M059J (cell line): Measurements from ENCODE around the gene CBARP. TPM values are rescaled to one million over a fixed set of nuclear protein-coding genes. Genes with fewer than 3 reads are reported as not detected.
"Not testable (repeated sequence)": the region's sequence is repeated elsewhere in the genome, so short reads cannot be mapped to it uniquely, and the experiment has no call there.

Source experiments
- DNase-seq: peaks from one replicate; pipeline ENCODE4 v3.0.0-alpha.2; 2012; ENCODE audit warnings: low read depth
- total RNA-seq: library from RNA; depleted of rRNA; stranded (reverse); fragments of >200 nt; shearing (Covaris generic); gene quantifications from 2 replicates; pipeline ENCODE4 v1.2.3, GENCODE V29; 2014; rRNA removed

CBARP gene
- total RNA-seq, 1 experiment from 2014 or later, result 4.4 TPM

DNA sequence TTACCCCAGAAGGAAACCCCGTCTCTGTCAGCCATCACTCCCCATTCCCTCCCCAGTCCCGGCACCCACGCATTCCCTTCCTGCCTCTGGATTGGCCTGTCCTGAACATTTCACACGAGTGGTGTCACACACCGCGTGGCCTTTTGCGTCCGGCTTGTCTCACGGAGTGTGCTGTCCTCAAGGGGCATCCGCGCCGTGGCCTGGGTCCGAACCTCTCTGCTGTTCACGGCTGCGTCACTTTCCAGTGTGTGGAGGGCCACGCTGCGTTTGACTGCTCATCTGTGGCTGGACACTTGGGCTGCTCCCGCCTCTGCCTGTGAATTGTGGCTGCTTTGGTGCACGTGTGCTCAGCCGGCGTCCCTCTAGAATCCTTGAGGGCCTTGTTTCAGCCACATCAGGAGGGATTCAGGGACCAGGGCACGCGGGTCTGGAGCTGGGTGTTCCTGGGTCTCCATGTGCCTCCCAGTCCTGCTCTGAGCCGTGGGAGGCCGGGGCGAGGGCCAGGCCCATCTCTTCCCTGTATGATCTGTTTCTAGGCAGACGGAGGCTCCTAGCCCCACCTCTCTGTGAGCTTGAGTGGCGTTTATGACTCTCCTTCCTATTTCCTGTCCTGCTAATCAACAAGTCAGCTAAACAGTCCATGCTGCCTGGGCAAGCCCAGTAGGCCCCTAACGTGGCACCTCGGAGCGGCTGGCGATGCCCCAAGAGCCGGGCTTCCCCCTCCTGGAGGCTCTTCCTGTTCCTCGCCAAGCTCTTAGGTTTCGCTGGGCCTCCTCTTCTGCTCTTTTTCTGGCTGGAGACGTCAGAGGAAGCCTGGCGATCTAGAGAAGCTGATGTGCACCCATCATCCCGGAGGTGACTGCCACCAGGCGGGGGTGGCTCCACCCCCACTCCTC lies 24.2 kb downstream of the CBARP start:
- peak; percentile 88 for DNase-seq

DNA sequence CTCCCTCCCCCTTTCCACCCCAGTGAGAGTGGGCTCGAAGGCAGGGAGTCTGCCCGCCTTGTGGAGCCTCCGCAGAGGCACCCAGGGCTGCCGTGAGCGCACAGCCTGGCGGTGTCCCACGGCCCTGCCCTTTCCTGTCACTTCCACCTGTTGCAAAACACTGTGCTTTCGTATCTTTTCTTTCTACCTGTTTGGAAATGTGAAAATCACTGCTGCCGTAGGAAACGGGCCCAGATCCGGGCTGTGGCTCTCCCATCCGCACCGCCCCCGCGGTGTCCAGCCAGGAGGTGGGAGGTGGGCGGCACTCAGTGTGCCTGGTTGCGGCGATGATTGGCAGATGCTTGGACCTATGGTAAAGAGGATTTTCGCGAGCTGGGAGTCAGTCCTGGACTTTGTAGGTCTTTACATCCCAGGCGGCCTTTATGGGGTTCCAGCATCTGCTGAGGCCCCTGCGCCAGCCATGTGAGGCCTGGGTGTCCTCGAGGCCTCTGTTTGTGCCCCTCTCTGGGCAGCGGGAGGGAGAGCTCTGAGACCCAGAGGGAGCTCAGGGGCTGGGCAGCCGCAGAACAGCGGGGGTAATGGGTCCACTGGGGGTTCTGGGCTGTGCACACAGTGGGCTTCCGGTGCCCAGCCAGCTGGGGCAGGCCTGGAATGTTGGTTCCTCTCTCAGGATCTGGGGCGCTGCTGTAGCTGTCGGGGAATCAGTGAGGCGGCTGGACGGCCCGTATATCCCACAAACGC lies 26.1 kb downstream of the CBARP start:
- no peak for DNase-seq

- no peak for DNase-seq
Measured at GRCh38 chr19:1210227-1210538, 27.6 kb downstream of the CBARP start.

DNA sequence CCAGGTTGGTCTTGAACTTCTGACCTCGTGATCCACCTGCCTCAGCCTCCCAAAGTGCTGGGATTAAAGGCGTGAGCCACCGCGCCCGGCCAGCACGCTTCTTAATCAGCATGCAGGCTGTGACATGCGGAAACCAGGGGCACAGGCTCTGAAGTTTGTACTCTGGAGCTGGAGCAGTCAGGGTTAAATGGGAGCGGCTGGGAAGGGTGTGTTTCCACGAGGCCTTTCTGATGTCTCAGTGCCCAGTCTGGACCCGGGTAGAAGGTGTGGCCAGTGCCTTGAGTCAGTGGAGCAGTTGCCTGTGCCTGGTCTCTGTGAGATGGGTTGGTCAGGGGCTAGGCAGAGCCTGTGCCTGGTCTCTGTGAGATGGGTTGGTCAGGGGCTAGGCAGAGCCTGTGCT lies 29.0 kb downstream of the CBARP start:
- DNase-seq, result not testable (repeated sequence)

DNA sequence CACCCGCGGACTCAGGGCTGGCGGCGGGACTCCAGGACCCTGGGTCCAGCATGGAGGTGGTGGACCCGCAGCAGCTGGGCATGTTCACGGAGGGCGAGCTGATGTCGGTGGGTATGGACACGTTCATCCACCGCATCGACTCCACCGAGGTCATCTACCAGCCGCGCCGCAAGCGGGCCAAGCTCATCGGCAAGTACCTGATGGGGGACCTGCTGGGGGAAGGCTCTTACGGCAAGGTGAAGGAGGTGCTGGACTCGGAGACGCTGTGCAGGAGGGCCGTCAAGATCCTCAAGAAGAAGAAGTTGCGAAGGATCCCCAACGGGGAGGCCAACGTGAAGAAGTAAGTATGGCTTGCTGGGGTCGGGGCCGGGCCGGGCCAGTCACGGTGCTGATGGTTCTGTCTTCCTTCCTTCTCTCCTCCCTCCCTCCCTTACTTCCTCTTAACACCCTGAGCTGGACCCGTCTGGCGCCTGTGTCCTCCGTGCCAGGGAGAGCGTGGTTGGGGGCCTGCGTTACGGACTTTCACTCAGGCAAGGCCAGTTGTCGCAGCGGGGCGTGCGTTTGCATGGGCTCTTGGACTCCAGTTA lies 30.8 kb downstream of the CBARP start:
- DNase-seq, result no peak

DNA sequence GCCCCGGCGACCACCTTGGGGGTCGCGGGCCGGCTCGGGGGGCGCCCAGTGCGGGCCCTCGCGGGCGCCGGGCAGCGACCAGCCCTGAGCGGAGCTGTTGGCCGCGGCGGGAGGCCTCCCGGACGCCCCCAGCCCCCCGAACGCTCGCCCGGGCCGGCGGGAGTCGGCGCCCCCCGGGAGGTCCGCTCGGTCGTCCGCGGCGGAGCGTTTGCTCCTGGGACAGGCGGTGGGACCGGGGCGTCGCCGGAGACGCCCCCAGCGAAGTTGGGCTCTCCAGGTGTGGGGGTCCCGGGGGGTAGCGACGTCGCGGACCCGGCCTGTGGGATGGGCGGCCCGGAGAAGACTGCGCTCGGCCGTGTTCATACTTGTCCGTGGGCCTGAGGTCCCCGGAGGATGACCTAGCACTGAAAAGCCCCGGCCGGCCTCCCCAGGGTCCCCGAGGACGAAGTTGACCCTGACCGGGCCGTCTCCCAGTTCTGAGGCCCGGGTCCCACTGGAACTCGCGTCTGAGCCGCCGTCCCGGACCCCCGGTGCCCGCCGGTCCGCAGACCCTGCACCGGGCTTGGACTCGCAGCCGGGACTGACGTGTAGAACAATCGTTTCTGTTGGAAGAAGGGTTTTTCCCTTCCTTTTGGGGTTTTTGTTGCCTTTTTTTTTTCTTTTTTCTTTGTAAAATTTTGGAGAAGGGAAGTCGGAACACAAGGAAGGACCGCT lies 31.5 kb downstream of the CBARP start:
- no peak for DNase-seq

DNA sequence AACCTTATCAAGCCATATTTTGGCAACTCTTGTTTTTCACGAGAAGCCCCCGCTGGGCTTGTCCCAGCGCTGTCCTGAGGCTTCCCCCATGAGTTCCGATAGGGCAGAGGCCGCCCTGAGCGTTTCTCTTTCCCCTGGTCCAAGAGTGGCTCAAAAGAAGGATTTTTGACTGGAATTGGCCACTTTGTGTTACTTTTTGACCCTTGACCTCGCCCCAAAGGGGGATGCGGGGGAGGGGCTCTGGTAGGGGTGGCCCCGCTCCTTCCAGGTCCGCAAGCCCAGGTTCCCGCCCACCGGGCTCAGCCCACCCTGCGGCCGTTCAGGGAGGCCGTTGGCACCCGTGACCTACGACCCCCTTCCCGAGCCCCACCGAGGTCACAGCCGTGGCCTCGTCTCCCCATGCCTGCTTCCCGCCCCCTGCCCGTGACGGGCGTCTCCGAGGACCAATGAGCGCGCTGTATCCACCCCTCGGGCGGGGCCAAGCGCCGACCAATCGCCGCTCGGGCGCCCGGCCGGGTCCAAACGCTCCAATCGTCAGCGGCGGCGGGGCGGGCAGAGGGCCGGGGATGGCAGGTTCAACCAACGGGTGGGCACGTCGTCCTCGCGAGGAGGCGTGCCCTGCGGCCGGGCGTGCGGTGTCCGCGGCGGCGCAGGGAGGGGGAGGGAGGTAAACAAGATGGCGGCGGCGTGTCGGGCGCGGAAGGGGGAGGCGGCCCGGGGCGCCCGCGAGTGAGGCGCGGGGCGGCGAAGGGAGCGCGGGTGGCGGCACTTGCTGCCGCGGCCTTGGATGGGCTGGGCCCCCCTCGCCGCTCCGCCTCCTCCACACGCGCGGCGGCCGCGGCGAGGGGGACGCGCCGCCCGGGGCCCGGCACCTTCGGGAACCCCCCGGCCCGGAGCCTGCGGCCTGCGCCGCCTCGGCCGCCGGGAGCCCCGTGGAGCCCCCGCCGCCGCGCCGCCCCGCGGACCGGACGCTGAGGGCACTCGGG lies 32.4 kb downstream of the CBARP start, which contains the start of gene STK11:
Gene STK11 (plus strand): TSS at position 665 of the 986 bp plus-strand sequence. CDS start 1,136 bp downstream, outside the sequence.
- DNase-seq, result peak; percentile 96

GRCh38 chr19:1200614-1201013 lies 37.2 kb downstream of the CBARP start:
- not testable (repeated sequence) for DNase-seq

DNA sequence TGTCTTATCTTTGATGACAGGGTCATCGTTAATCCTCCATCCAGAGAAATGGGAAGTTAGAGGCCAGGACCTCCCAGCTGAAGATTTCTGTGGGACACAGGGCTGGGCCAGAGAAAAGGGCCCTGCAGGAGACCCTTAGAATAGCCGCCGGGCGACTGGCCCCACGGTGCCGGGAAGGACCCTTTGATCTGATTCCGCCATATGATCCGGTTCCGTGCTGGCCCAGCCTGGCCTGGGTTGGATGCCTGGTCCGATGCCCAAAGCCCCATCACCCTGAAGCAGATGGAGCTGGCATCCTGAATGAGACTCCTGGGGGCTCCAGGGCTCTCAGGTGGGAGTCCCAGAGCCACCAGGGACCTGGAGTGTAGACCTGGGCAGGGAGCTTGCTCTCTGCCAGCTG lies 38.3 kb downstream of the CBARP start:
- DNase-seq, result no peak

GRCh38 chr19:1189419-1189818 lies 48.4 kb downstream of the CBARP start:
- peak; percentile 88 for DNase-seq

DNA sequence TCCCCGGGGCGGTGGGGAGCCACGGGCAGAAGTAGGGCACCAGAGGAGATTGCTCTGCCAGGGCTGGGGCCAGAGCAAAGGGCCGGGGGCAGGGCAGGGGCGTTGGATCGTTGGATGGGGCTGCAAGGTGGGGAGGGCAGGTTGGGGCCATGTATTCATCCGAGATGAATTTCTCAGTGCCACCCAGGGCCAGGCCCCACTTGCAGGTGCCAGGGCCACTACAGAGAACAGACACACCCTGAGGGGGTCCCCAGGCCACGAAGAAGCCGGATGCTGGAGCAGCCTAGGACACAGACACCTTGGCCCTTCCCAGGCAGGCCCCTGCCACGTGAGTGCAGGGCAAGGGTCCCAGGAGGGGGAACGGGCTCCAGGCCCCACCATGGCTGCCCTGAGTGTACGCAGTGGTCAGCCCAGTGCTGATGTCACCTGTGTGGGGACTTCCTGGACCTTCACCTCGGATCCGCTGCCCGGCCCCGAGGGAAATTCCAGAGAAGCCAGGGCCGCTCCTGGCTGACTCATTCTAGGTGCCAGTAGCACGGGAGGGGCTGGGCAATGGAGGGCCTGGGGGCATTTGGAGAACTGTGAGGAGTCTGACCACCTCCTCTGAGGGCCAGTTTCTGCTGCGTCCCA lies 54.1 kb downstream of the CBARP start:
- peak; percentile 98 for DNase-seq

- no peak for DNase-seq
Measured at GRCh38 chr19:1182727-1183126, 55.1 kb downstream of the CBARP start.

- DNase-seq, result no peak
Measured at GRCh38 chr19:1182068-1182467, 55.7 kb downstream of the CBARP start.

GRCh38 chr19:1181606-1182005 lies 56.2 kb downstream of the CBARP start:
- DNase-seq, result no peak

Other genes starting within 250 kb of the CBARP start
- gene GRIN3B, start 237.6 kb downstream of the CBARP start, total RNA-seq, result not detected in 2 replicates
- 99.9 and 126 TPM in 2 replicates for gene TMEM259, start 216.9 kb downstream of the CBARP start, total RNA-seq
- gene RNU6-2, start 216.5 kb downstream of the CBARP start, total RNA-seq, result not detected in 2 replicates
- 259 and 333 TPM in 2 replicates for gene CNN2, start 211.4 kb downstream of the CBARP start, total RNA-seq
- 9.3 and 13.5 TPM in 2 replicates for gene ABCA7, start 197.9 kb downstream of the CBARP start, total RNA-seq
- 12.7 and 40.8 TPM in 2 replicates for gene ARHGAP45, start 170.8 kb downstream of the CBARP start, total RNA-seq
- gene POLR2E, start 142.6 kb downstream of the CBARP start, total RNA-seq, result 145 and 164 TPM in 2 replicates
- 684 and 697 TPM in 2 replicates for gene GPX4, start 134.0 kb downstream of the CBARP start, total RNA-seq
- 9.3 and 17.4 TPM in 2 replicates for gene SBNO2, start 63.7 kb downstream of the CBARP start, total RNA-seq
- 31.5 and 71.6 TPM in 2 replicates for gene STK11, start 32.2 kb downstream of the CBARP start, total RNA-seq
- 45.0 and 69.8 TPM in 2 replicates for gene ATP5F1D, start 3.7 kb upstream of the CBARP start, total RNA-seq
- 4.5 and 11.0 TPM in 2 replicates for gene MIDN, start 10.6 kb upstream of the CBARP start, total RNA-seq
- gene CIRBP, start 31.3 kb upstream of the CBARP start, total RNA-seq, result 115 and 145 TPM in 2 replicates
- gene FAM174C, start 37.5 kb upstream of the CBARP start, total RNA-seq, result 108 and 128 TPM in 2 replicates
- not detected in 2 replicates for gene EFNA2, start 47.9 kb upstream of the CBARP start, total RNA-seq
- 119 and 150 TPM in 2 replicates for gene NDUFS7, start 145.9 kb upstream of the CBARP start, total RNA-seq
- gene GAMT, start 163.5 kb upstream of the CBARP start, total RNA-seq, result 33.2 and 37.7 TPM in 2 replicates
- 87.7 and 97.6 TPM in 2 replicates for gene DAZAP1, start 169.6 kb upstream of the CBARP start, total RNA-seq
- gene RPS15, start 200.4 kb upstream of the CBARP start, total RNA-seq, result 1,527 and 2,021 TPM in 2 replicates
- gene APC2, start 212.1 kb upstream of the CBARP start, total RNA-seq, result 0.49 TPM in 1 of 2 replicates, not detected in the other
- 35.6 and 47.7 TPM in 2 replicates for gene C19orf25, start 241.2 kb upstream of the CBARP start, total RNA-seq